ENCODE results near the gene SYCP2. TPM values are rescaled to one million over a fixed set of nuclear protein-coding genes. Genes with fewer than 3 reads are reported as not detected.

The SYCP2 gene
- total RNA-seq, 1 donor from 2014 or later, result 0.69 TPM

DNA sequence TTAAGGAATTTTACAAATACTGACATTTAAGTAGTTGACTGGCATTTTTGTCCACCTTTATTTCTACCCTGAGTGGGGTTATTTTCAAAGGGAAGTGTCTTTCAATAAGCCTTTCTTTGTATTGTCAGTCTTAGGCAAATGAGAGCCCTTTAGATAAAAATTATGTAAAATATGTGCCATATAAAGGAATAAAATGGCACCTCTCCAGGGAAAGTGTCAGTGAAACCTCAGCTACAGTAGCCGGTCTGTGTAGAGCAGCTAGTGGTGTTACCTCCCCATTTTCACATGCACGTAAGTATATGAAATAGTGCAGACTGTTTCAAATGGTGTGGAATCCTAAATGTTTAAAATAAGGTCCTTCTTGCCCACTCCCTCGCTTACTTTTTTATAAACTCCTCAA is 11.7 kb upstream of the SYCP2 start:
- TF ChIP-seq CTCF (IDR thresholded peaks at IDR 0.05; ENCODE audit: partially characterized antibody, unreplicated experiment), result no peak
- Mint-ChIP-seq H3K27me3 (ENCODE audit: unreplicated experiment) (peaks cover 3% of the 10 kb centered on the region), H3K9me3 (ENCODE audit: unreplicated experiment) (peaks cover 3% of the 10 kb centered on the region), H3K36me3 (ENCODE audit: unreplicated experiment) (no peaks in the 10 kb centered on the region), H3K4me3 (ENCODE audit: unreplicated experiment) (no peak overlapping the region), H3K27ac (ENCODE audit: unreplicated experiment) (no peak overlapping the region), H3K4me1 (ENCODE audit: low read depth, unreplicated experiment) (peaks cover 24% of the 10 kb centered on the region)
- no peak for DNase-seq

GRCh38 chr20:59944726-59945125 is 11.3 kb upstream of the SYCP2 start:
- Mint-ChIP-seq H3K4me3 (ENCODE audit: unreplicated experiment) (peak overlapping the region; percentile 6), H3K27me3 (ENCODE audit: unreplicated experiment) (peaks cover 3% of the 10 kb centered on the region), H3K36me3 (ENCODE audit: unreplicated experiment) (no peaks in the 10 kb centered on the region), H3K27ac (ENCODE audit: unreplicated experiment) (peak overlapping the region; percentile 6), H3K4me1 (ENCODE audit: low read depth, unreplicated experiment) (peaks cover 24% of the 10 kb centered on the region), H3K9me3 (ENCODE audit: unreplicated experiment) (peaks cover 3% of the 10 kb centered on the region)
- DNase-seq, result no peak
- TF ChIP-seq CTCF (IDR thresholded peaks at IDR 0.05; ENCODE audit: partially characterized antibody, unreplicated experiment), result no peak

GRCh38 chr20:59942245-59942644 is 8.8 kb upstream of the SYCP2 start:
- Mint-ChIP-seq H3K27ac (ENCODE audit: unreplicated experiment) (no peak overlapping the region), H3K4me3 (ENCODE audit: unreplicated experiment) (no peak overlapping the region), H3K9me3 (ENCODE audit: unreplicated experiment) (peaks cover 6% of the 10 kb centered on the region), H3K36me3 (ENCODE audit: unreplicated experiment) (no peaks in the 10 kb centered on the region), H3K27me3 (ENCODE audit: unreplicated experiment) (peaks cover 4% of the 10 kb centered on the region), H3K4me1 (ENCODE audit: low read depth, unreplicated experiment) (peaks cover 25% of the 10 kb centered on the region)
- DNase-seq, result no peak
- TF ChIP-seq CTCF (IDR thresholded peaks at IDR 0.05; ENCODE audit: partially characterized antibody, unreplicated experiment), result no peak

DNA sequence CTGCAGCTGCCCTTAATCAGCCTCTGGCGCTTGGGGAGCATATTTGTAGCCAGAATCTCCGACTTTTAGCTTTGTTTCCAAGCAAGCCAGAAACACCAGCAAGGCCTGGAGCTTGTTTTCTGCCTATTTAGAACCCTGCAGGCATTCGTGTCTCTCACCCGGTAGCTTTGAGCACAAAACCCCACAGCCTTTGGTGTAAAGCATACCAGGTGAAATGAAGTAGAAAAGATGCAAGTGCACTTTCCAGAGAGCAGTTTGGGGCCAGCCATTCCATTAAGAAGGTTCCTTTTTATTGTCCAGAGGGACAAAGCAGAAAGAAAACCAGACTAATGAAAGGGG is 7.5 kb upstream of the SYCP2 start:
- peaks cover 6% of the 10 kb centered on the region for H3K9me3 Mint-ChIP-seq (ENCODE audit: unreplicated experiment)
- no peaks in the 10 kb centered on the region for H3K36me3 Mint-ChIP-seq (ENCODE audit: unreplicated experiment)
- no peak for TF ChIP-seq CTCF (IDR thresholded peaks at IDR 0.05; ENCODE audit: partially characterized antibody, unreplicated experiment)
- H3K27me3 Mint-ChIP-seq (ENCODE audit: unreplicated experiment), result peaks cover 4% of the 10 kb centered on the region
- H3K27ac Mint-ChIP-seq (ENCODE audit: unreplicated experiment), result peak overlapping the region; percentile 100
- peak overlapping the region; percentile 98 for H3K4me3 Mint-ChIP-seq (ENCODE audit: unreplicated experiment)
- no peak for DNase-seq
- H3K4me1 Mint-ChIP-seq (ENCODE audit: low read depth, unreplicated experiment), result peaks cover 23% of the 10 kb centered on the region

DNA sequence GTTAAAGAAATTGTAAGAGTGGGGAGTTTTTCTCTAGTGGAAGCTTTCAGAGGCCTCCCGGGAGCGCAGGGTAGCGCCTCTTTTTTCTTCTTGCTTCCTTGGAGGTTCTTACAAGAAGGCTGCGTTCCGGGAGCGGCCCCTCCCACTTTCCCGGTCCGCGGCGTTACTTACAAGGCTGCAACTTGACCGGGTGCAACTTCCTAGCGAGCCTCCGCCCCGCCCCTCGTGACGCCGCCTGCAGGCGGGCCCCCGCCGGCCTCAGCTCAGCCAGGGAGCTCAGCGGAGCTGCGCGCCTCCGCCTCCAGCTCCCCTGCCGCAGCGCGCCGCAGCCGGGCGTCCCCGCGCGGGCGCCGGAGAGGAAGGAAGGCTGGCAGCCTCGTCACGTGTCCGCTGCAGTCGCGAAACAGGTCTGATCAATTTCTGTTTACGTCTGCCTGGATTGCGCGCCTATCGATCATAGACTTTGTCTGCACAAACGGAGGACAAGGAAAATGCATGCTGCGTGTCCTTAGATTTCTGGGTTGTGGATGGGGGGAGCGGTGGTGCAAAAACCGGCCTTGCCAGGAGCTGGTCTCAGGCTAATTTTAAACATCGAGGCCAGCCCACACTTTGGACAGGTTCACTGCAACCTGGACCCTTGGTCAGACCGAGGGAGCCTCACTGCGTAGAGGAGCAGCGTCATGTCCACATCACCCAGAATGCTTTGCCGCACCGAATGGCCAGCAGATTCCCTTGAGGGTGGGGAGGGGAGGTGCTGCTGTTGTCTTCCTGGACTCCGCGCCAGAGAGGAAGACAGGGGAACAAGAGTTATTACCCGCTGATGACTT is 6.9 kb upstream of the SYCP2 start, which contains the start of the genes FAM217B and PPP1R3D:
FAM217B (plus strand) TSS at position 261 of the 827 bp plus-strand sequence. CDS start 3,555 bp downstream, outside the sequence.
PPP1R3D (minus strand) TSS at position 177 of the 827 bp plus-strand sequence. CDS start 374 bp downstream, outside the sequence.
- Mint-ChIP-seq H3K4me3 (ENCODE audit: unreplicated experiment) (peak within 1 kb of the TSS; percentile 98), H3K27me3 (ENCODE audit: unreplicated experiment) (peaks cover 4% of the 10 kb centered on the region), H3K4me1 (ENCODE audit: low read depth, unreplicated experiment) (peaks cover 17% of the 10 kb centered on the region), H3K9me3 (ENCODE audit: unreplicated experiment) (peaks cover 6% of the 10 kb centered on the region), H3K27ac (ENCODE audit: unreplicated experiment) (peak within 1 kb of the TSS; percentile 100), H3K36me3 (ENCODE audit: unreplicated experiment) (no peaks in the 10 kb centered on the region)
- peak; percentile 93 for DNase-seq
- no peak for TF ChIP-seq CTCF (IDR thresholded peaks at IDR 0.05; ENCODE audit: partially characterized antibody, unreplicated experiment)
